ENCODE measurements around the gene ODC1. TPM values are rescaled to one million over a fixed set of nuclear protein-coding genes. Genes with fewer than 3 reads are reported as not detected.
"Not testable (repeated sequence)": the region's sequence is repeated elsewhere in the genome, so short reads cannot be mapped to it uniquely, and the experiment has no call there.

The ODC1 gene
- polyA plus RNA-seq, 2 donors: 5.1 to 19.4 TPM

- 80 to 83% methylated on average over 13 of the region's 13 CpGs for WGBS, 2 donors
- H3K4me3 ChIP-seq (ENCODE audit: low read depth in 1 of 2, low read length in 2 of 2): no peak overlapping the region
- no peaks in the 10 kb centered on the region for H3K27me3 ChIP-seq (ENCODE audit: control insufficient read depth in 1 of 2, insufficient read depth in 2 of 2, low read length in 2 of 2)
- no peaks in the 10 kb centered on the region for H3K9me3 ChIP-seq (ENCODE audit: control insufficient read depth in 2 of 2, insufficient read depth in 1 of 2, low read depth in 1 of 2, low read length in 1 of 2)
- H3K4me1 ChIP-seq (ENCODE audit: control insufficient read depth in 2 of 2, insufficient read depth in 2 of 2, low read length in 1 of 2): peaks cover 7 to 10% of the 10 kb centered on the region in 2 donors
- no peak overlapping the region for H3K27ac ChIP-seq (ENCODE audit: low read depth in 2 of 2, low read length in 1 of 2)
- no peaks in the 10 kb centered on the region for H3K36me3 ChIP-seq (ENCODE audit: control insufficient read depth in 2 of 2, insufficient read depth in 2 of 2, low read length in 1 of 2)
Measured at GRCh38 chr2:10489842-10490555, 41.9 kb upstream of the ODC1 start.

GRCh38 chr2:10488142-10488541 lies 40.0 kb upstream of the ODC1 start:
- H3K27ac ChIP-seq (ENCODE audit: low read depth in 2 of 2, low read length in 1 of 2); H3K4me1 ChIP-seq (ENCODE audit: control insufficient read depth in 2 of 2, insufficient read depth in 2 of 2, low read length in 1 of 2); H3K4me3 ChIP-seq (ENCODE audit: low read depth in 1 of 2, low read length in 2 of 2); H3K36me3 ChIP-seq (ENCODE audit: control insufficient read depth in 2 of 2, insufficient read depth in 2 of 2, low read length in 1 of 2); H3K9me3 ChIP-seq (ENCODE audit: control insufficient read depth in 2 of 2, insufficient read depth in 1 of 2, low read depth in 1 of 2, low read length in 1 of 2); H3K27me3 ChIP-seq (ENCODE audit: control insufficient read depth in 1 of 2, insufficient read depth in 2 of 2, low read length in 2 of 2): not testable (repeated sequence)
- WGBS, 2 donors: 77 to 83% methylated on average over 8 of the region's 8 CpGs

- not testable (repeated sequence) for H3K4me1 ChIP-seq (ENCODE audit: control insufficient read depth in 2 of 2, insufficient read depth in 2 of 2, low read length in 1 of 2); H3K4me3 ChIP-seq (ENCODE audit: low read depth in 1 of 2, low read length in 2 of 2); H3K36me3 ChIP-seq (ENCODE audit: control insufficient read depth in 2 of 2, insufficient read depth in 2 of 2, low read length in 1 of 2); H3K9me3 ChIP-seq (ENCODE audit: control insufficient read depth in 2 of 2, insufficient read depth in 1 of 2, low read depth in 1 of 2, low read length in 1 of 2); H3K27ac ChIP-seq (ENCODE audit: low read depth in 2 of 2, low read length in 1 of 2); H3K27me3 ChIP-seq (ENCODE audit: control insufficient read depth in 1 of 2, insufficient read depth in 2 of 2, low read length in 2 of 2)
- 71% methylated on average over 5 of the region's 5 CpGs for WGBS, 2 donors
Measured at GRCh38 chr2:10487741-10488104, 39.6 kb upstream of the ODC1 start.

GRCh38 chr2:10487081-10487740 lies 39.1 kb upstream of the ODC1 start:
- 66 to 70% methylated on average over 14 of the region's 14 CpGs for WGBS, 2 donors
- no peaks in the 10 kb centered on the region for H3K4me1 ChIP-seq (ENCODE audit: control insufficient read depth in 2 of 2, insufficient read depth in 2 of 2, low read length in 1 of 2)
- no peak overlapping the region for H3K4me3 ChIP-seq (ENCODE audit: low read depth in 1 of 2, low read length in 2 of 2)
- H3K9me3 ChIP-seq (ENCODE audit: control insufficient read depth in 2 of 2, insufficient read depth in 1 of 2, low read depth in 1 of 2, low read length in 1 of 2): no peaks in the 10 kb centered on the region
- no peaks in the 10 kb centered on the region for H3K36me3 ChIP-seq (ENCODE audit: control insufficient read depth in 2 of 2, insufficient read depth in 2 of 2, low read length in 1 of 2)
- no peak overlapping the region for H3K27ac ChIP-seq (ENCODE audit: low read depth in 2 of 2, low read length in 1 of 2)
- H3K27me3 ChIP-seq (ENCODE audit: control insufficient read depth in 1 of 2, insufficient read depth in 2 of 2, low read length in 2 of 2): no peaks in the 10 kb centered on the region

GRCh38 chr2:10486601-10487079 lies 38.5 kb upstream of the ODC1 start:
- H3K4me1 ChIP-seq (ENCODE audit: control insufficient read depth in 2 of 2, insufficient read depth in 2 of 2, low read length in 1 of 2): no peaks in the 10 kb centered on the region
- H3K27me3 ChIP-seq (ENCODE audit: control insufficient read depth in 1 of 2, insufficient read depth in 2 of 2, low read length in 2 of 2): no peaks in the 10 kb centered on the region
- WGBS, 2 donors: 55 to 61% methylated on average over 5 of the region's 5 CpGs
- no peak overlapping the region for H3K27ac ChIP-seq (ENCODE audit: low read depth in 2 of 2, low read length in 1 of 2)
- H3K9me3 ChIP-seq (ENCODE audit: control insufficient read depth in 2 of 2, insufficient read depth in 1 of 2, low read depth in 1 of 2, low read length in 1 of 2): no peaks in the 10 kb centered on the region
- no peak overlapping the region for H3K4me3 ChIP-seq (ENCODE audit: low read depth in 1 of 2, low read length in 2 of 2)
- H3K36me3 ChIP-seq (ENCODE audit: control insufficient read depth in 2 of 2, insufficient read depth in 2 of 2, low read length in 1 of 2): no peaks in the 10 kb centered on the region

GRCh38 chr2:10486091-10486490 lies 38.0 kb upstream of the ODC1 start:
- WGBS, 2 donors: 77 to 83% methylated on average over 1 of the region's 1 CpG
- no peak overlapping the region for H3K27ac ChIP-seq (ENCODE audit: low read depth in 2 of 2, low read length in 1 of 2)
- H3K27me3 ChIP-seq (ENCODE audit: control insufficient read depth in 1 of 2, insufficient read depth in 2 of 2, low read length in 2 of 2): no peaks in the 10 kb centered on the region
- no peaks in the 10 kb centered on the region for H3K9me3 ChIP-seq (ENCODE audit: control insufficient read depth in 2 of 2, insufficient read depth in 1 of 2, low read depth in 1 of 2, low read length in 1 of 2)
- H3K36me3 ChIP-seq (ENCODE audit: control insufficient read depth in 2 of 2, insufficient read depth in 2 of 2, low read length in 1 of 2): no peaks in the 10 kb centered on the region
- H3K4me1 ChIP-seq (ENCODE audit: control insufficient read depth in 2 of 2, insufficient read depth in 2 of 2, low read length in 1 of 2): no peaks in the 10 kb centered on the region
- H3K4me3 ChIP-seq (ENCODE audit: low read depth in 1 of 2, low read length in 2 of 2): no peak overlapping the region

- Histone ChIP-seq H3K27ac (ENCODE audit: low read depth in 2 of 2, low read length in 1 of 2) (no peak overlapping the region), H3K27me3 (ENCODE audit: control insufficient read depth in 1 of 2, insufficient read depth in 2 of 2, low read length in 2 of 2) (no peaks in the 10 kb centered on the region), H3K4me1 (ENCODE audit: control insufficient read depth in 2 of 2, insufficient read depth in 2 of 2, low read length in 1 of 2) (no peaks in the 10 kb centered on the region), H3K4me3 (ENCODE audit: low read depth in 1 of 2, low read length in 2 of 2) (no peak overlapping the region), H3K36me3 (ENCODE audit: control insufficient read depth in 2 of 2, insufficient read depth in 2 of 2, low read length in 1 of 2) (no peaks in the 10 kb centered on the region), H3K9me3 (ENCODE audit: control insufficient read depth in 2 of 2, insufficient read depth in 1 of 2, low read depth in 1 of 2, low read length in 1 of 2) (no peaks in the 10 kb centered on the region)
- whole genome bisulfite sequencing, 2 donors: 72 to 80% methylated on average over 7 of the region's 7 CpGs
Measured at GRCh38 chr2:10482913-10483312, 34.8 kb upstream of the ODC1 start.

- H3K27me3 ChIP-seq (ENCODE audit: control insufficient read depth in 1 of 2, insufficient read depth in 2 of 2, low read length in 2 of 2): no peaks in the 10 kb centered on the region
- no peaks in the 10 kb centered on the region for H3K36me3 ChIP-seq (ENCODE audit: control insufficient read depth in 2 of 2, insufficient read depth in 2 of 2, low read length in 1 of 2)
- no peak overlapping the region for H3K4me3 ChIP-seq (ENCODE audit: low read depth in 1 of 2, low read length in 2 of 2)
- no peak overlapping the region for H3K27ac ChIP-seq (ENCODE audit: low read depth in 2 of 2, low read length in 1 of 2)
- WGBS, 2 donors: 78 to 80% methylated on average over 8 of the region's 8 CpGs
- no peaks in the 10 kb centered on the region for H3K9me3 ChIP-seq (ENCODE audit: control insufficient read depth in 2 of 2, insufficient read depth in 1 of 2, low read depth in 1 of 2, low read length in 1 of 2)
- H3K4me1 ChIP-seq (ENCODE audit: control insufficient read depth in 2 of 2, insufficient read depth in 2 of 2, low read length in 1 of 2): no peaks in the 10 kb centered on the region
Measured at GRCh38 chr2:10482460-10482859, 34.3 kb upstream of the ODC1 start.

GRCh38 chr2:10481666-10482157 lies 33.6 kb upstream of the ODC1 start:
- Histone ChIP-seq H3K4me1 (ENCODE audit: control insufficient read depth in 2 of 2, insufficient read depth in 2 of 2, low read length in 1 of 2) (no peaks in the 10 kb centered on the region), H3K27me3 (ENCODE audit: control insufficient read depth in 1 of 2, insufficient read depth in 2 of 2, low read length in 2 of 2) (no peaks in the 10 kb centered on the region), H3K4me3 (ENCODE audit: low read depth in 1 of 2, low read length in 2 of 2) (no peak overlapping the region), H3K36me3 (ENCODE audit: control insufficient read depth in 2 of 2, insufficient read depth in 2 of 2, low read length in 1 of 2) (no peaks in the 10 kb centered on the region), H3K27ac (ENCODE audit: low read depth in 2 of 2, low read length in 1 of 2) (no peak overlapping the region), H3K9me3 (ENCODE audit: control insufficient read depth in 2 of 2, insufficient read depth in 1 of 2, low read depth in 1 of 2, low read length in 1 of 2) (no peaks in the 10 kb centered on the region)
- WGBS, 2 donors: 91 to 93% methylated on average over 10 of the region's 10 CpGs

All from esophagus (tissue), 2 donors.